ENCODE data around the gene CTNNAL1.

- TF ChIP-seq CTCF (IDR thresholded peaks at IDR 0.05) (no peak), POLR2A (IDR thresholded peaks at IDR 0.05) (no peak)
Measured at GRCh38 chr9:109028457-109028856, 15.2 kb upstream of the CTNNAL1 start.

Measured in thyroid gland (tissue), 4 donors.